HG02623 (cell line): Measurements from ENCODE around the gene PRR13.

Experiments
- ATAC-seq: cut with Tn5 transposase; IDR thresholded peaks from one replicate; pipeline ENCODE4 v1.9.1; 2021; ENCODE audit warnings: moderate library complexity; ENCODE audit not compliant: unreplicated experiment

Gene PRR13

GRCh38 chr12:53492188-53492587, 50.7 kb downstream of the PRR13 start:
- no peak for ATAC-seq

GRCh38 chr12:53492830-53493609, 51.5 kb downstream of the PRR13 start:
- ATAC-seq: peak; percentile 92

- ATAC-seq: no peak
These were observed 52.3 kb downstream of the PRR13 start for GRCh38 chr12:53493610-53494391.
